K562 (cell line): ENCODE data around the gene MPIG6B. TPM values are rescaled to one million over a fixed set of nuclear protein-coding genes. Genes with fewer than 3 reads are reported as not detected.

Source experiments
- CBFB ChIP-seq: sonication (generic); formaldehyde crosslinking; IDR thresholded peaks from 2 replicates; pipeline ENCODE4 v1.4.0; 2020; ENCODE audit warnings: mild to moderate bottlenecking, missing genetic modification reagents
- FUS ChIP-seq: fragments of 200-400 bp; formaldehyde crosslinking; optimal IDR thresholded peaks from 2 replicates; pipeline ENCODE3; 2017; ENCODE audit warnings: low read depth, low read length
- JUN ChIP-seq, 2 experiments: sonication (generic) in 1 of 2; formaldehyde crosslinking in 1 of 2; IDR thresholded peaks; 2 replicates each; pipeline versions ENCODE4 v1.6.1 to v1.8.0; 2012 to 2022; ENCODE audit warnings: borderline replicate concordance in 2 of 2, mild to moderate bottlenecking in 2 of 2, improper control_type of control experiment in 1 of 2, low read depth in 1 of 2, low read length in 1 of 2, missing genetic modification reagents in 1 of 2
- KLF13 ChIP-seq: fragments of 450-650 bp; IDR thresholded peaks from 2 replicates; pipeline ENCODE4 v1.6.1; 2016; ENCODE audit warnings: missing genetic modification characterization, low read depth, mild to moderate bottlenecking, missing compliant biosample characterization, moderate library complexity, borderline replicate concordance
- MAX ChIP-seq: sonication (generic); formaldehyde crosslinking; IDR thresholded peaks from 2 replicates; pipeline ENCODE4 v1.9.0; 2022; ENCODE audit warnings: mild to moderate bottlenecking, missing genetic modification reagents
- NFYB ChIP-seq: IDR thresholded peaks from 2 replicates; pipeline ENCODE4 v1.6.1; 2011; ENCODE audit warnings: mild to moderate bottlenecking, moderate library complexity; ENCODE audit not compliant: insufficient read length; ENCODE audit errors: extremely low read depth
- RBM34 ChIP-seq: fragments of 200-400 bp; formaldehyde crosslinking; IDR thresholded peaks from 2 replicates; pipeline ENCODE4 v1.6.1; 2018; ENCODE audit warnings: low read length, borderline replicate concordance; ENCODE audit not compliant: insufficient read depth
- SIN3A ChIP-seq, 2 experiments: fragments of 150-350 bp in 1 of 2; IDR thresholded peaks; 2 replicates each; pipeline ENCODE4 v1.6.1; 2011 to 2016; ENCODE audit warnings: borderline replicate concordance in 2 of 2, low read depth in 2 of 2, low read length in 2 of 2, mild to moderate bottlenecking in 2 of 2, moderate library complexity in 2 of 2; ENCODE audit not compliant: control insufficient read depth in 1 of 2
- ZBTB1 ChIP-seq: sonication (generic); formaldehyde crosslinking; IDR thresholded peaks from 2 replicates; pipeline ENCODE4 v1.8.1; 2023; ENCODE audit warnings: missing genetic modification reagents, low read depth, mild to moderate bottlenecking, borderline replicate concordance
- ZNF12 ChIP-seq: sonication (generic); formaldehyde crosslinking; IDR thresholded peaks from 2 replicates; pipeline ENCODE4 v1.4.0; 2020; ENCODE audit warnings: mild to moderate bottlenecking, missing genetic modification reagents
- polyA plus RNA-seq, 8 experiments: library from polyadenylated mRNA; depleted of rRNA in 4 of 8; stranded (reverse) in 5 of 8; unstranded in 3 of 8; fragments of >200 nt; fragmentation: Nextera tagmentation in 2 of 8; fragmentation: Illumina TruSeq in 1 of 8; extraction: Ambion mirVana in 2 of 8; extraction: Trizol in 1 of 8; gene quantifications; 2 replicates each; pipeline versions ENCODE4 v1.2.1 to v1.2.3, GENCODE V29; 2011 to 2014; ENCODE audit warnings: inconsistent platforms in 1 of 8, missing spikeins in 1 of 8
- total RNA-seq, 7 experiments: library from RNA; depleted of rRNA in 6 of 7; stranded (reverse); fragments of >200 nt in 6 of 7; fragmentation: Illumina TruSeq in 2 of 7; extraction: Trizol in 2 of 7; gene quantifications; 2 replicates each; pipeline versions ENCODE4 v1.2.1 to v1.2.3, GENCODE V29; 2011 to 2021; ENCODE audit warnings: low replicate concordance in 1 of 7

MPIG6B gene
- total and polyA plus RNA-seq, 9 of the 15 experiments (the other 6 are each of a cell fraction or from before 2014, with no cell fraction given): 0.11 to 1.2 (median 0.28) TPM; not detected in 1

- TF ChIP-seq NFYB (no peak), JUN (IDR thresholded peaks at IDR 0.05; ENCODE audit: borderline replicate concordance, low read depth, low read length) (no peak), JUN (CRISPR knock-in tag; IDR thresholded peaks at IDR 0.05; ENCODE audit: borderline replicate concordance) (0 out of 2 replicates have a peak, but pooled peaks have one; percentile 52), CBFB (0 out of 2 replicates have a peak, but pooled peaks have one; percentile 46), SIN3A (IDR thresholded peaks at IDR 0.05; ENCODE audit: borderline replicate concordance in 2 of 2, control insufficient read depth in 1 of 2, low read depth in 2 of 2, low read length in 2 of 2) (no peak), ZNF12 (CRISPR knock-in tag) (no peak), KLF13 (tag) (no peak), MAX (CRISPR knock-in tag) (no peak), FUS (no peak), RBM34 (no peak), ZBTB1 (no peak)
Measured at GRCh38 chr6:31752739-31753319, 29.7 kb downstream of the MPIG6B start (continued).
